MCF 10A (cell line): Measurements from ENCODE around the gene CEP128. TPM values are rescaled to one million over a fixed set of nuclear protein-coding genes. Genes with fewer than 3 reads are reported as not detected.

Source experiments
- BruUV-seq: library from RNA; stranded (reverse); fragments of 400-500 nt; replicated peaks from 2 replicates; lab custom pipeline; 2021; lab: Mats Ljungman, UMichigan
- CTCF ChIA-PET: fragments of 300-600 bp; sonication (Branson Sonifier 250); formaldehyde crosslinking; extraction: SDS; loops from one replicate; lab custom pipeline; 2021; ENCODE audit warnings: antibody characterized with exemption, inconsistent platforms; lab: Yijun Ruan, JAX
- POLR2A ChIA-PET: fragments of 300-600, 350-650 bp; sonication (Branson Sonifier 250); formaldehyde crosslinking; extraction: SDS; loops from one replicate; lab custom pipeline; 2020; ENCODE audit warnings: antibody characterized with exemption, inconsistent platforms; lab: Yijun Ruan, JAX
- DNase-seq: peaks from one replicate; pipeline ENCODE4 v3.0.0-alpha.2; 2018; ENCODE audit not compliant: unreplicated experiment
- H3K27ac Mint-ChIP-seq: one replicate; pipeline ENCODE4 v1.8.0; 2022; ENCODE audit warnings: mild to moderate bottlenecking, low read depth, mixed read lengths; ENCODE audit not compliant: unreplicated experiment
- H3K27me3 Mint-ChIP-seq: one replicate; pipeline ENCODE4 v1.8.0; 2022; ENCODE audit warnings: mixed read lengths; ENCODE audit not compliant: insufficient read depth, unreplicated experiment
- H3K36me3 Mint-ChIP-seq: one replicate; pipeline ENCODE4 v1.8.0; 2022; ENCODE audit warnings: mild to moderate bottlenecking, moderate library complexity, mixed read lengths; ENCODE audit not compliant: insufficient read depth, unreplicated experiment
- H3K4me1 Mint-ChIP-seq: one replicate; pipeline ENCODE4 v1.8.0; 2022; ENCODE audit warnings: mixed read lengths; ENCODE audit not compliant: insufficient read depth, unreplicated experiment
- H3K4me3 Mint-ChIP-seq: one replicate; pipeline ENCODE4 v1.8.0; 2022; ENCODE audit warnings: mild to moderate bottlenecking, moderate library complexity, mixed read lengths; ENCODE audit not compliant: unreplicated experiment
- H3K9me3 Mint-ChIP-seq: one replicate; pipeline ENCODE4 v1.8.0; 2022; ENCODE audit warnings: mixed read lengths; ENCODE audit not compliant: unreplicated experiment
- CTCF ChIP-seq: fragments of 200-600 bp; IDR thresholded peaks from one replicate; pipeline ENCODE4 v1.8.0; 2022; ENCODE audit warnings: antibody characterized with exemption, mild to moderate bottlenecking; ENCODE audit not compliant: unreplicated experiment
- intact Hi-C: fragments of 100-400 bp; cut with micrococcal nuclease; formaldehyde crosslinking; loops from 2 replicates; pipeline ENCODE4 v1.14.1; 2022
- total RNA-seq: library from RNA; stranded (reverse); gene quantifications from 2 replicates; pipeline ENCODE4 v1.2.3, GENCODE V29; 2022

Gene CEP128
- total RNA-seq, 1 experiment from 2014 or later = 12.5 TPM

DNA sequence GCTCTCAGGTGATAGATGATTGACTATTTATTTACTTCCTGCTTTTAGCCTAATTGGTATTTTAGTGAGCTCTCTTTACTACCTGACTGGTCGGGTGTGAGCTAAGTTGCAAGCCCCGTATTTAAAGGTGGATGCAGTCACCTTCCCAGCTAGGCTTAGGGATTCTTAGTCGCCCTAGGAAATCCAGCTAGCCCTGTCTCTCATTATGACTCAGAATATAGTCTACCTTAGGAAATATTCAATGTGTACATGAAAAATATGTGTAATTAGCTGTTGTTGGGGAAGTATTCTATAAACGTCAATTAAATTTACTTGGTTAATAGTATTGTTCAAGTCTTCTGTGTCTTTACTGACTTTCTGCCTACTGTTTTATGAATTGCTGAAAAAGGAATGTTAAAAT, 423.4 kb downstream of the CEP128 start:
- TF ChIP-seq CTCF = no peak
- no peak overlapping the region for H3K27ac Mint-ChIP-seq
- ChIA-PET POLR2A (no interaction called here), CTCF (no interaction called here)
- no TSS peak for BruUV-seq
- intact Hi-C loops = no loop called here
- H3K4me1 Mint-ChIP-seq = peaks cover under 1% of the 10 kb centered on the region
- no peak overlapping the region for H3K4me3 Mint-ChIP-seq
- no peaks in the 10 kb centered on the region for H3K9me3 Mint-ChIP-seq
- DNase-seq = no peak
- H3K36me3 Mint-ChIP-seq = no peaks in the 10 kb centered on the region
- H3K27me3 Mint-ChIP-seq = no peaks in the 10 kb centered on the region

GRCh38 chr14:80507292-80507869, 434.2 kb downstream of the CEP128 start:
- no peak overlapping the region for H3K4me3 Mint-ChIP-seq
- no peak for DNase-seq
- H3K4me1 Mint-ChIP-seq = no peaks in the 10 kb centered on the region
- H3K9me3 Mint-ChIP-seq = no peaks in the 10 kb centered on the region
- H3K36me3 Mint-ChIP-seq = no peaks in the 10 kb centered on the region
- H3K27ac Mint-ChIP-seq = no peak overlapping the region
- CTCF ChIA-PET = interaction anchor here (0.7 kb wide), 1 partner anchor 41 kb away, joined by 4 read pairs; no protein-coding TSS in a partner anchor
- TF ChIP-seq CTCF = no peak
- intact Hi-C loops = no loop called here
- POLR2A ChIA-PET = no interaction called here
- H3K27me3 Mint-ChIP-seq = no peaks in the 10 kb centered on the region
- no TSS peak for BruUV-seq

DNA sequence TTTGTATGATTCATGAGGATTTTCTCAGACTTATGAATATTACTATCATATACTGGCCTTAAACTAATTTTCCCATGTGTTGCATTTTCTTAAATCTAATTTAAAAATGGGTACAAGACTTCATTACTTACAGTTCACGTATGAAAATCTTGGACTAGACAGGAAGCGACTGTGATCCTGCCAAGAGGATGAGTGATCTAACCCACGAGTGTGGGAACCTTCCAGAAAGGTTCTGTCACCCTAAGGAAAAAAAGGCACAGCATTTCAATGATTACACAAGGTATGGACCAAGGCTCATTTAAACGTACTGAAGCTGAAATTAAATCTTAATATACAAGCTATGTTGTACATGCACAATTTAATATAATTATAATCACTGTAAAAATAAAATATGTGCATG, 436.8 kb downstream of the CEP128 start:
- no TSS peak for BruUV-seq
- Mint-ChIP-seq H3K27me3 (no peaks in the 10 kb centered on the region), H3K4me3 (no peak overlapping the region), H3K4me1 (no peaks in the 10 kb centered on the region), H3K27ac (no peak overlapping the region), H3K36me3 (no peaks in the 10 kb centered on the region), H3K9me3 (no peaks in the 10 kb centered on the region)
- POLR2A ChIA-PET = no interaction called here
- no peak for TF ChIP-seq CTCF
- no peak for DNase-seq
- CTCF ChIA-PET = interaction anchor here (0.5 kb wide), 2 partner anchors 39 to 123 kb away, joined by 3 read pairs; no protein-coding TSS in a partner anchor
- intact Hi-C loops = no loop called here

GRCh38 chr14:80498533-80498932, 443.0 kb downstream of the CEP128 start:
- H3K27me3 Mint-ChIP-seq = no peaks in the 10 kb centered on the region
- DNase-seq = no peak
- intact Hi-C loops = no loop called here
- no TSS peak for BruUV-seq
- ChIA-PET POLR2A (no interaction called here), CTCF (no interaction called here)
- no peaks in the 10 kb centered on the region for H3K4me1 Mint-ChIP-seq
- H3K9me3 Mint-ChIP-seq = no peaks in the 10 kb centered on the region
- TF ChIP-seq CTCF = no peak
- H3K36me3 Mint-ChIP-seq = no peaks in the 10 kb centered on the region
- H3K27ac Mint-ChIP-seq = no peak overlapping the region
- H3K4me3 Mint-ChIP-seq = no peak overlapping the region
